ENCODE data around the gene IL17RD.

The IL17RD gene

GRCh38 chr3:57164657-57165573 is at the start of gene IL17RD:
Gene IL17RD, minus strand, starts transcription at chr3:57165353. Its CDS starts 67 bp downstream, at chr3:57165286.
- intact Hi-C loops (cut with DNase I) = no loop called here
- DNase-seq = peak; percentile 36 to 90 (median 52)

GRCh38 chr3:57206423-57206822 is 41.3 kb upstream of the IL17RD start:
- DNase-seq = no peak
- intact Hi-C loops (cut with DNase I) = no loop called here

- DNase-seq = no peak
- intact Hi-C loops (cut with DNase I) = no loop called here
These were observed 34.7 kb upstream of the IL17RD start, which contains the start of gene HESX1 for GRCh38 chr3:57199895-57200297. Gene HESX1, minus strand, starts transcription at chr3:57199978. Its CDS starts 60 bp downstream, at chr3:57199918.

GRCh38 chr3:57194641-57195040 is 29.5 kb upstream of the IL17RD start:
- no peak for DNase-seq
- intact Hi-C loops (cut with DNase I) = no loop called here

- intact Hi-C loops (cut with DNase I) = no loop called here
- DNase-seq = no peak
These were observed 26.9 kb upstream of the IL17RD start for GRCh38 chr3:57192028-57192427.

- no peak for DNase-seq
- intact Hi-C loops (cut with DNase I) = no loop called here
These were observed 19.4 kb upstream of the IL17RD start for GRCh38 chr3:57184526-57184925.

GRCh38 chr3:57179580-57180410 is 14.6 kb upstream of the IL17RD start:
- no peak for DNase-seq
- intact Hi-C loops (cut with DNase I) = no loop called here

- DNase-seq = no peak
- intact Hi-C loops (cut with DNase I) = no loop called here
These were observed 10.9 kb upstream of the IL17RD start for GRCh38 chr3:57176045-57176444.

- intact Hi-C loops (cut with DNase I) = loop anchor here (5.0 kb wide), 1 partner anchor 54 kb away; the partner anchor contains the start of gene APPL1
- no peak for DNase-seq
These were observed 8.5 kb upstream of the IL17RD start for GRCh38 chr3:57173687-57174086.

- no peak for DNase-seq
- intact Hi-C loops (cut with DNase I) = loop anchor here (5.0 kb wide), 1 partner anchor 56 kb away; the partner anchor contains the start of gene APPL1
These were observed 5.8 kb upstream of the IL17RD start for GRCh38 chr3:57170946-57171345.

- intact Hi-C loops (cut with DNase I) = loop anchor here (5.0 kb wide), 1 partner anchor 57 kb away; the partner anchor contains the start of gene APPL1
- DNase-seq = peak in 9 of 10 donors; percentile 54 to 95 (median 76)
These were observed 4.9 kb upstream of the IL17RD start for GRCh38 chr3:57169872-57170623.

GRCh38 chr3:57169108-57169507 is 4.0 kb upstream of the IL17RD start:
- DNase-seq = no peak

GRCh38 chr3:57168151-57168550 is 3.0 kb upstream of the IL17RD start:
- intact Hi-C loops (cut with DNase I) = no loop called here
- no peak for DNase-seq

More at GRCh38 chr3:57169108-57169507, 4.0 kb upstream of the IL17RD start:
- intact Hi-C loops (cut with DNase I) = no loop called here

- intact Hi-C loops (cut with DNase I) = no loop called here
- no peak for DNase-seq
These were observed 1.5 kb upstream of the IL17RD start for GRCh38 chr3:57166660-57167059.

- DNase-seq = no peak
- intact Hi-C loops (cut with DNase I) = no loop called here
These were observed 488 bp upstream of the IL17RD start for GRCh38 chr3:57165641-57166040.

GRCh38 chr3:57164217-57164656 is 916 bp downstream of the IL17RD start:
- intact Hi-C loops (cut with DNase I) = no loop called here
- DNase-seq = peak in 5 of 10 donors; percentile 16 to 86 (median 77)

- DNase-seq = no peak
- intact Hi-C loops (cut with DNase I) = no loop called here
These were observed 1.4 kb downstream of the IL17RD start for GRCh38 chr3:57163751-57164150.

GRCh38 chr3:57161915-57162314 is 3.2 kb downstream of the IL17RD start:
- no peak for DNase-seq
- intact Hi-C loops (cut with DNase I) = no loop called here

- intact Hi-C loops (cut with DNase I) = no loop called here
- no peak for DNase-seq
These were observed 4.2 kb downstream of the IL17RD start for GRCh38 chr3:57160765-57161538.
